Measurements from ENCODE around the gene BEST2. TPM values are rescaled to one million over a fixed set of nuclear protein-coding genes. Genes with fewer than 3 reads are reported as not detected.

BEST2 gene
- polyA plus RNA-seq, 3 donors = 0.07 TPM; not detected in 2

DNA sequence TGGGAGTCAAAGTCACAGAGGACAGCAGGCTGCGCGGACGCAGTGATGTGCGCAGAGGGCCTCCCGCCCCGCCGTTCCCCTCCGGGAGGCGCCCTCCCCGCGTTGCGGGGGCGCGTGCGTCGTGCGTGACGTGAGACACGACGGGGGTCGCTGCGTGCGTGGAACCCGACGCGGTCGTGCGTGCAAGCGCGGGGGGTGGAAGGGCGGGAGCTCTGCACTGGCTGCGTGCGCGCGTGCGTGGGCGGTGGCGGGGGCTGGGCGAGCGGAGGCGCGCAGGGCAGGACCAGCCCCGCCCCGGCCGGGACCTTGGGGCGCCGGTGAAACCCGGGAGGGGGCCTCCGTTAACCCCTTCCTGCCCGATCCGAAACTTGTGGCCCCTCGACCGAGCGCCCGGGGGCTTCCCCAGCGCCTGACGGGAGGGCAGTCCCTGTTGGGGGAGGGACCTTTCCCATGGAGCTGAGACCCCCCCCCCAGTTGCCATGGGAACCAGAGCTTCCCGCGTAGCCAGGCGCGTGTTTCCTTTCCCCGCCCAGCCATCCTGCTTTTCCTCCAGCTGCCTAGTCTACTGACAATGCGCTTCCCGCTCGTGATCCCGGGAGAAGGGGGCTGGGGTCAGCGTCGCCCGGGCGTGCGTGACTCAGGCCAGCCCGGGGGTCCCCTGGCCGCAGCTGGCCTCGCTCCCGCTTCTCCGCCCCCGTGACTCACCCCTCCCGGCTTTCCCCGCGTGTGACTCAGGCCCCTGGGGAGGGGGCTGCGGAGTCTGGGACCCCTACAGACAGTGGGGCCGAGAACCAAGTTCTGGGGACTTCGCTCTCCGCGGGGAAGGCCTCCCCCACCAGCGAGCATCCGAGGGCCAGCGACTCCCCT, 31.1 kb downstream of the BEST2 start:
- peak overlapping the region; percentile 83 for H3K27ac ChIP-seq (ENCODE audit: low read depth, low read length)
- WGBS, 3 donors = 1 to 2% (median 1%) methylated on average over 58 to 88 of the region's 88 CpGs

DNA sequence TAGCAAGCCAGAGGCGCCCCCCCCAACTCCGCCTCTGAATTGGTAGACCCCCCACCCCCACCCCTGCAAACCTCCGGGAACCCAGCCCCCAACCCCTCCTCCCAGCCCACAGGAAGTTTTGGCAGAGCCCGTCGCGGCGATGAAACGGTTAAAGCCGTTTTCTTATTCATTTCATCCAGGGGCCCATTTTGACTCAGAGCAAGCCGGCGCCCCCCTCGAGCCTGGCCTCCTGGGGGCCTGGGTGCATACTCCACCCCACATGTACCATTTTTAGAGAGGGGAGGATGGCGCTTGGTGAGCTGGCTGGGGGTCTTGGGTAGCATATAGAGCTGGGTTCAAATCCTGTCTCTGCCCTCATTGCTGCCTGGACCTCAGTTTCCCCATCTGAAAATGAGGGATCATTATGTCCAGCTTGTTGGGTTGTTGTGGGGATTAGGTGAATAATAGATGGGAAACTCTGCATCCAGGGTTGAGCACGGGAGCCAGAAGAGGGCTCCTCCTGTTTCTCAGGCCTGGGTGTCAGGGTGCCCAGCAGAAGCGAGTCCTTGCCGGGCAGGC, 31.8 kb downstream of the BEST2 start:
- H3K27ac ChIP-seq (ENCODE audit: low read depth, low read length) = peak overlapping the region; percentile 83
- 11 to 22% (median 15%) methylated on average over 14 to 16 of the region's 16 CpGs for WGBS, 3 donors

DNA sequence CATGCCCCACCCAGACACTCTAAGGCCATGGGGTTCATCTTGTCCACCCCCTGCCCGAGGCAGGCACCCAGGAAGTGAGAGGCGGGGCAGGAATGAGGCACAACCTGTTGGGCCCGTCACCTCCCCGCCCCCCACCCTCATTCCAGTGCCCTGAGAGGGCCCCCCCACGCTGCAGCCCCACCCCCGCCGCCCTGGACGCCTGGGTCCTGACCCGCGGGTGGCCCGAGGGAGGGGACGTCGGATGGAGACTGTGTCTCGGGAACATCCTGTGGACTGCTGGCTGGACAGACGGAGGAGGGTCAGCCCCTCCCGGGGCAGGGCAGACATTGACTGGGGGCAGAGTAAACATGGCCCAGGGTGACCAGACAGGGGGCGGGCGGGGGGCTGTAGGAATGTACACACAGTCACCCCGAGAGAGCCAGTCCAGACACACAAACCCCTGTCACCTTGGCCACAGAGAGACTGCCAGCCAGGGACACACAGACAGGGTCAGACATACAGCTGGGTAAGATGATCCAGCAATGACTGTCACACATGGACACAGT, 32.3 kb downstream of the BEST2 start:
- H3K27ac ChIP-seq (ENCODE audit: low read depth, low read length) = peak overlapping the region; percentile 83
- 21 to 30% (median 22%) methylated on average over 15 to 18 of the region's 19 CpGs for WGBS, 3 donors

DNA sequence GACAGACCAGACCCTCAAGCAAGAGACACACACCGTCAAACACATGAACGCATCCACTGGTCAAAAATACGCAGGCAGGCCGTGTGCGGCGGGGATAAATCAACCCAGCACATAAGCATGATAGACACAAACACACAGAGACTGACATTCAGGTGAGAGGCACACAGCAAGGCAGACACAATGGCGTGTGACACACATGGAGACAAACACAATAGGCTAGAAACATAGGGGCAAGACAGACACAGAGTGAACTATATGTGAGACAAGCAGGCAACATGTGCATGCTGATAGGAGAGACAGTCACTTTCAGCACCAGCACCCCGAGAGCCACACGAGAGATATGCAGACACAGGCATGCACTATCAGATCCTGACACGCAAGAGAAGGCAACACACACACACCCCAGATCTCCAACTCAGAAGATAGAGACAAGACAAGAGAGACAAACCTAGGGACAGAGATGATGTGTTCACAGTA, 32.8 kb downstream of the BEST2 start:
- WGBS, 3 donors = 72 to 76% (median 72%) methylated on average over 10 of the region's 10 CpGs
- peak overlapping the region; percentile 98 for H3K27ac ChIP-seq (ENCODE audit: low read depth, low read length)

DNA sequence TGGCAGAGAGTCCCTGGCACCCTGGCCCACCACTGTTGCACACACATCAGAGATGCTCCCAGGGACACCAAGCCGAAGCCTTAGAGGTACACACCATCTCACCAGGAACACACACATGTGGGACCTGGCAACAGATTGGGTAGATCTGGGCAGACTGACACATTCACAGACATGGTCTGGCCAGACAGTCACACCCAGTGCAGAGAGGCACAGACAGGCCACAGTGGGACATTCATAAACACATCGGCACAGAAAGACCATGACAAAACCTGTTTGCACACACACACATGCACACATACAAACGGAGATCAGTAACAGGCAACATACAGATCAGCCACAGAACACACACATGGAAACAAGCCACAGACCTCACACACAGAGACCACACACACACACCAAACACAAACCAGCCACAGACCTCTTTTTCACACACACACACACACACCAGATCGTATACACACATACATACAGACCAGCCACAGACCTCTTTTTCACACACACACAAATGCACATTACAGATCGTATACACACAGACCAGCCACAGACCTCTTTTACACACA, 33.4 kb downstream of the BEST2 start:
- peak overlapping the region; percentile 98 for H3K27ac ChIP-seq (ENCODE audit: low read depth, low read length)

DNA sequence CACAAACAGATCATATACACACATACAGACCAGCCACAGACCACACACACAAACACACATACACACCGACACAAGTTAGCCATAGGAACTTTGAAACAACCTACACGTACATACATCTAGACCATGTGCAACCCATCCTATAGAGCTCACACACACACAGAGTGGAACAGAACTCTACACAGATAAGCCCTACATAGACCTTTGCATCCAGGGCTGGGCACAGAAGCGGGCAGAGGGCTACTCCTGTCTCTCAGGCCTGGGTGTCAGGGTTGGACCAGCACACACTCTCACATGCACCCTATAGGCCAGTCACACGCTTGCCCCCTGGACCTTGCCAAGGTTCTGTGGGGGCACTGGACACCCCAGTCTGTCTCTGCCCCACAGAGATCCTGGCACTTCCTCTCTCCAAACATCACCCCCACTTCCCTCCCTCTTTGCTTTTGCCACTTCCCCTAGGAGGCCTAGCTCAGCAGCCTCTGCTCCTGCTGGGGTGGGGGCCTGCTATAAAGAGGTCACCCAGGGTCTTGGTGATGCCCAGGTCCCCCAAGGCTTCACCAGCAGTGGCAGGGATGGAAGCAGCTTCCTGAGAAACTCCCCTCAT, 33.9 kb downstream of the BEST2 start:
- peak overlapping the region; percentile 98 for H3K27ac ChIP-seq (ENCODE audit: low read depth, low read length)
- 49 to 84% (median 57%) methylated on average over 4 of the region's 4 CpGs for WGBS, 3 donors

More for the DNA sequence above, 33.4 kb downstream of the BEST2 start:
- 46 to 73% (median 54%) methylated on average over 5 of the region's 5 CpGs for WGBS, 3 donors

DNA sequence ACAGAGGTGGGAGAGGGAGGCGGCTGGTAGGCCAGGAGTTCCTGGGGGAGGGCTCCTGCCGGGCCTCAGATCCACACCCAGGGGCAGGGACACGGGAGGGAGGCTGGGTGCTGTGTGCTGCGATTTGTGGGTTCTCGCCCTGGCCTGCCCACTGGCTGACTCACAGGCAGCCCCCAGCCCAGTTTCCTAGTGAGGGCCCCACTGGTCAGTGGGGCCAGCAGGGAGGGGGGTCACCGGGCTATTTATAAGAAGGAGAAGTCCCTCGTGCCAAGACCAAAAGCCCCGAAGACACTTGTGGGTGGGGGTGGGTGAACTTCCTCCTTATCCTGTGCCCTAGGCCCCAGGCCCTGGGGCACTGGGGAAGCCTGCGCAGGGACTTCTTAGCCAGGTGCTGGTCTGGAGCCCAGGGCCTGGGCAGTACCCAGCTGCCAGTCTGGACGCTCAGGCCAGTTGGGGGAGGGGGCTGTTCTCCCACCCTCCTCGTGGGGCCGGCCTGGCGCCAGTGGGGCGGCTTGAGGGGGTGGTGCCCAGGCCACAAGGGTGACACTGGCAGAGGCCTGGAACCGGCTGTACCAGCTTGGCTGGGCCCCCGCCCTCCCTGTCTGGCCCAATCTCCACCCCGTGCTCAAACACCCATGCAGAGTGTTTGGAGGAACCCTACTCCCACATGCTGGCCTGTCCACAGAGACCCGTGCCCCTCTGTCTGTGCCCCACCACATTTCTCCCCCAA, 34.7 kb downstream of the BEST2 start:
- H3K27ac ChIP-seq (ENCODE audit: low read depth, low read length) = peak overlapping the region; percentile 98
- 30 to 36% (median 34%) methylated on average over 18 of the region's 18 CpGs for WGBS, 3 donors

DNA sequence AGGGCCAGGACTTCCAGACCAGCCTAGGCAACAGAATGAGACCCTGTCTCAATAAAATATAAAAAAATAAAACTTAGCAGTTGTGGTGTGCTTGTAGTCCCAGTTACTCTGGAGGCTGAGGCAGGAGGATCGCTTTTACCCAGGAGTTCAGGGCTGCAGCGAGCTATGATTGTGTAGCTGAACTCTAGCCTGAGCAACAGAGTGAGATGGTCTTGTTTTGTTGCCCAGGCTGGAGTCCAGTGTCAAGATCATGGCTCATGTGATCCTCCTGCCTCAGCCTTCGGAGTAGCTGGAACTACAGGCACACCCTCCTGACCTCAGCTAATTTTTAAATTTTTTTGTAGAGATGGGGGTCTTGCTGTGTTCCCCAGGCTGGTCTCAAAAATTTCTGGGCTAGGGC, 35.4 kb downstream of the BEST2 start:
- no peak overlapping the region for H3K27ac ChIP-seq (ENCODE audit: low read depth, low read length)
- 78 to 93% (median 81%) methylated on average over 3 of the region's 3 CpGs for WGBS, 3 donors

DNA sequence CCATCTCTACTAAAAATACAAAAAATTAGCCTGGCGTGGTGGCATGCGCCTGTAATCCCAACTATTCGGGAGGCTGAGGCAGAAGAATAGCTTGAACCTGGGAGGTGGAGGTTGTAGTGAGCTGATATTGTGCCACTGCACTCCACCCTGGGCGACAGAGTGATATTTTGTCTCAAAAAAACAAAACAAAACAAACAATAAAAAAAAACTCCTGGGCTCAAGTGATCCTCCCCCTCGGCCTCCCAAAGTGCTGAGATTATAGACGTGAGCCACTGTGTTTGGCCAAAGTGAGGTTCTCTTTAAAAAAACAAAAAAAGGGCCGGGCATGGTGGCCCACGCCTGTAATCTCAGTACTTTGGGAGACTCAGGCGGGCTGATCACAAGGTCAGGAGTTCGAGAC, 35.9 kb downstream of the BEST2 start:
- no peak overlapping the region for H3K27ac ChIP-seq (ENCODE audit: low read depth, low read length)
- WGBS, 3 donors = 74 to 86% (median 74%) methylated on average over 10 of the region's 10 CpGs

DNA sequence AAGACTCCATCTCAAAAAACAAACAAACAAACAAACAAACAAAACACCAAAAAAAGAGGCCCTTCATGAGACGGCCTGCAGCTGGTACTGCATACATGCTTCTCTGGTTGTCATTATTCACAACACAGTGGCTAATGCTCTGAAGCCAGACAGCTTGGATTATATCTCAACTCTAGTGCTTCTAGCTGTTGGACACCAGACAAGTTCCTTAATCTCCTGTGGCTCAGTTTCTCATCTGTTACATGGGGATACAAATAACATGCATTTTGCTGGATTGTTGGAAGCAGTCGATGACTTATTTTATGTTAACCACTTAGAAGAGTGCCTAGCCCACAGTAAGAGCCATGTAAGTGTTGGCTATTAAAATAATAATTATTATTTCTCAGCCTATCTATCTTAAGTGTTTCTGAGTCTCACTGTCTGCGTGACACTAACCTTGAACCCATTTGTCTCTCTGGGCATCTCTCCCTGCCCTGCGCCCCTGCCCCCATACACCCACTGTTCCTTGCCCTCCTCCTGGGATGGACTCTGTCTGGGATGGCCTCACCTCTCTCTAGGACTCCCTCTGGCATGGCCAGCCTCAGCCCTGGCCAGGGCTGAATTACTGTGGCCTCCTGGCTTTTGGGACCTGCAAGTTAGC, 36.6 kb downstream of the BEST2 start:
- peak overlapping the region; percentile 100 for H3K27ac ChIP-seq (ENCODE audit: low read depth, low read length)
- 37 to 51% (median 48%) methylated on average over 4 of the region's 4 CpGs for WGBS, 3 donors

DNA sequence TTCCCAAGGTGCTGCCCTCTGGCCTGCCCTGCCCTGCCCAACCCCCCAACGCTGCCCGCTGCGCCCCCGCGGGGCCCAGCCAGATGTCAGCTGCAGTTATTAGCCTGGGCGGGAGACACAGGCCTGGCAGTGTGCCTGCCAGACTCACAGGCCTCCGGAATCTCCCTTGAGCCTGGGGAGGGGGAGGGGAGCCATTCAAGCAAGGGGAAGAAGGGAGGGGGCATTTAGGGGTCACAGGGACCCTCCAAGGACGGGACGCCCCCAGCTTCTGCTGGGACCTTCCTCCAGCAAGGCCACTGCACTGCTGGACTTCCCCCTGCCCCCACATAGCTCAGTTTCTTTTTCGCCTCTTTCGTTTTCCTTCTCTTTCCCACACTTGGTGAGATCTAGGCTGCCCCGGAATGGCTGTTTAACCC, 37.1 kb downstream of the BEST2 start:
- 0 to 8% (median 1%) methylated on average over 12 of the region's 12 CpGs for WGBS, 3 donors
- H3K27ac ChIP-seq (ENCODE audit: low read depth, low read length) = peak overlapping the region; percentile 100

DNA sequence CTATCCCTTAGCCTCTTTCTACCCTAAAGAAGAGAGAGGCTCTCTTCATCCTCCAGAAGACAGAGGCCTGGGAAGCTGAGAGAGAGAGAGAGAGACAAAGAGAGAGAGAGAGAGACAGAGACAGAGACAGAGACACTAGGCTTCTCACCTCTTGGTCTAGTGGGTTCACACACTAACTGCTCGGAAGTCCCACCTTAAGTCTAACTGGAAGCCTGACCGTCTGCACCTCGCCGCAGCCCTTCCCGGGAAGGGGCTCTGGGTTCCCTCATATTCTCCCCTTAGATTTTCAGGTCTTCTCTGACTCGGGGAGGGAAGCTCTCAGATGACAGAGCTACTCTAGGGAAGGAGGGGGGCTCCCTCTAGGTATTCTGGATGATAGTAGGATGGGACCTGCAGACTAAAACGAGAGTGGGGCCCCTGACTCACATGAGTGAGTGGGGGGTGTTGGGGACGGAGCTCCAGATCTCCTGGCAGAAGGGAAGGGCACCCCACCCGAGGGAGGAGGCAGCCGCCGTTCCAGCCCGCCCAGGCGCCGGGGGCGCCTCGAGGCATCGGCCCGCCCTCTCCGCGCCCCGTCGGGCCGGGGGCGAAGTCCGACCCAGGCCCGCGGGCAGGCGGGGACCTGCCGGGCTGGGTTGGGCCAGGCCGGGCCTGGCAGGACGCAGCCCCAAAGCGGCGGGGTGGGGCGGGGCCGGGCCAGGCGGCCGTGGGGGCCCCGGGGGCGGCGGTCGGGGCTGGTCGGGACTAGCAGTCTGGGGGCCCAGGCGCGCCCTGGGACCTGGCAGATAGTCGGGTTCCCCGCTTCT, 37.7 kb downstream of the BEST2 start:
- 0 to 6% (median 1%) methylated on average over 28 to 46 of the region's 46 CpGs for WGBS, 3 donors
- peak overlapping the region; percentile 100 for H3K27ac ChIP-seq (ENCODE audit: low read depth, low read length)

DNA sequence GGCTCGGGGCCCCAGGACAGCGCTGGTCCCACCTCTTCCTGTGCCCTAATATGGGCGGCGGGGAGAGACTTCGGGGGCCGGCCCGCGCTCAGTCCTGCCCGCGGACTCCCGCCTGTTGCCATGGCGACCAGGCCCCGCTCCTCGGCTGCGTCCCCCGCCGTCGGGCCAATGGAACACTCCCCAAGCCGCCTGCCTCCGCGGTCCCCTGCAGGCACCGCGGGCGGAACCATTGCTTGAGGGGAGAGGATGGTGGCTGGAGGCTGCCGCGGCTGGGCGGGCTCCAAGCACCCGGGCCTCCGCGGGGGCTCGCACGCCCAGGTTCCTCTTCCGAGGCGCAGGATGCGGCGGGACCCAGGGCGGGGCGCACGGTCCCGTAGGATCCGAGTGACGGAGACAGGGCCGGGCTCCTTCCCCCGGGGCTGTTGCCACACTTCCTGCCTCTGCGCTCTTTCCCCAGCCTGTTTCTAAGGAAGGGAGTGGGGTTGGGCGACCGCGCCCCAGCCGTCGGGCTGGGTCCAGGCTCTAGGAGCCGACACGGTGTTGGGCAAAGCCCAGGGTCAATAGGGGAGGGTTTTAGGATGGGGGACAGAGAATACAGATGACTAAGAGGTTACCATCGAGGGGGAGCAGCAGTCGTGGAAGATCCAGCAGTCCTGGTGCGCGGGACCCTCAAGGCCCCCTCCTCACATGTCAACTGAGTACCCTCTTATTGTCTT, 38.5 kb downstream of the BEST2 start:
- peak overlapping the region; percentile 100 for H3K27ac ChIP-seq (ENCODE audit: low read depth, low read length)
- 0 to 1% (median 0%) methylated on average over 53 to 56 of the region's 56 CpGs for WGBS, 3 donors

DNA sequence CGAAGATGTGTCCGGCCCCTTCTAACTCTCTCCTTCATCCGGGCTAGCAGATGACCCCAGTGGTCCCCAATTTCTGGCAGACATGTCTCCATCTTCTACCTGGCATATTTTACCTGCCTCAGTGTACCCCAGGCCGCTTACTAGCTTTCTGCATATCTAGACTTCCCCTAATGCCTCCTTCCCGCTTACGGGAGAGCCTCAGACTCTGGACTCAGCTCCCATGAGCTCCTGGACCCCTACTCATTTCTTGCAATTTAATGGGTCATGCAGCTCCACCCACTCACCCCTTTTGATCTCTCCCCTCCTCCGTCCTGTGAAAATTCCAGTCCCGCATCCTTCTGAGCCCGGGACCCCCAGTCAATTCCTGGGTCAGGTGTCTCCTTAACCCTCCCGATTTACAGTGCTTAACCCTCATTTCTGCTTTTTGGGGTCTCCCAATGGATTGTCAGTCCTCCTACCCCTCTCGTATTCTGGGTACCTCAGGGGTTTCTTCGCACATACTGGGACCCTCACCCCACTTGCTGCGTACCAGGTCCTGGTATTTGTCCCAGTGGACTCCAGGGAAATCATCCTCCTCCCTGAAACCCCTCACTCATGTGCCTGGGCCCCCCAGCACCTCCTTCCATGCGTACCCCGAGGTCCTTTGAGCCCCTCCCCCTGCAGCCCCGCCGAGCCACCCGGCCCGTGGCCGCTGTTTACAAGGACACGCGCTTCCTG, 39.2 kb downstream of the BEST2 start:
- H3K27ac ChIP-seq (ENCODE audit: low read depth, low read length) = peak overlapping the region; percentile 100
- WGBS, 3 donors = 1 to 3% (median 1%) methylated on average over 22 of the region's 22 CpGs

DNA sequence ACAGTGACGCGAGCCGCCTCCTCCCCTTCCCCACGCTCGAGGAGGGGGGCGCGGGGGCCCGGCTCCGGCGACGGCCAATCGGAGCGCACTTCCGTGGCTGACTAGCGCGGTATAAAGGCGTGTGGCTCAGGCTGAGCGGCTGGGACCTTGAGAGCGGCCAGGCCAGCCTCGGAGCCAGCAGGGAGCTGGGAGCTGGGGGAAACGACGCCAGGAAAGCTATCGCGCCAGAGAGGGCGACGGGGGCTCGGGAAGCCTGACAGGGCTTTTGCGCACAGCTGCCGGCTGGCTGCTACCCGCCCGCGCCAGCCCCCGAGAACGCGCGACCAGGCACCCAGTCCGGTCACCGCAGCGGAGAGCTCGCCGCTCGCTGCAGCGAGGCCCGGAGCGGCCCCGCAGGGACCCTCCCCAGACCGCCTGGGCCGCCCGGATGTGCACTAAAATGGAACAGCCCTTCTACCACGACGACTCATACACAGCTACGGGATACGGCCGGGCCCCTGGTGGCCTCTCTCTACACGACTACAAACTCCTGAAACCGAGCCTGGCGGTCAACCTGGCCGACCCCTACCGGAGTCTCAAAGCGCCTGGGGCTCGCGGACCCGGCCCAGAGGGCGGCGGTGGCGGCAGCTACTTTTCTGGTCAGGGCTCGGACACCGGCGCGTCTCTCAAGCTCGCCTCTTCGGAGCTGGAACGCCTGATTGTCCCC, 39.9 kb downstream of the BEST2 start, which contains the start of gene JUNB:
JUNB (plus strand) TSS at position 142 of the 706 bp plus-strand sequence; CDS start at position 428, 286 bp downstream.
- peak within 1 kb of the TSS; percentile 100 for H3K27ac ChIP-seq (ENCODE audit: low read depth, low read length)
- WGBS, 3 donors = 0 to 1% (median 0%) methylated on average over 71 to 73 of the region's 73 CpGs
